ENCODE measurements around the gene FBP2. TPM values are rescaled to one million over a fixed set of nuclear protein-coding genes. Genes with fewer than 3 reads are reported as not detected.

The FBP2 gene
- total RNA-seq, 4 donors from 2014 or later = 0.38 TPM; not detected in 3

DNA sequence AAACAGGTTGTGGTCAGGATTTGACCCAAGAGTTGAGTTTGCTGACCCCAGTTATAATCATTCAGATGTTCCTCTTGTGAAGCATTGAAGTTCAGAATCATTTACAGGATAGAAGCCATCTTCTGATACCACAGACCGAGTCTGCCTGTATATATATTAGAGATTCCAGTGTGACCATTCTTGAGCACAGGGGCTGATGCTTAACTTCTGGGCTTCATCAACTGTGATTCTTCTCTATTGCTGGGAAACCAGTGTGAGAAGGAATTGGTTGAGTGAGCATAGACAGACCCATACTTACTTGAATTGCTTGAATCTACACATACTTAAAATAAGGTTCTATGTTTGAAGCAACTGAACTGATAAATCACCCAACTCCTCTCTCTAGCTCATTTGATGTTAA, 66.7 kb downstream of the FBP2 start:
- Histone ChIP-seq H3K4me3 (no peak overlapping the region), H3K4me1 (no peaks in the 10 kb centered on the region), H3K36me3 (no peaks in the 10 kb centered on the region), H3K27me3 (no peaks in the 10 kb centered on the region), H3K27ac (no peak overlapping the region), H3K9me3 (no peaks in the 10 kb centered on the region)
- no peak for TF ChIP-seq POLR2A (IDR thresholded peaks at IDR 0.05)
- TF ChIP-seq, protein P1, sequence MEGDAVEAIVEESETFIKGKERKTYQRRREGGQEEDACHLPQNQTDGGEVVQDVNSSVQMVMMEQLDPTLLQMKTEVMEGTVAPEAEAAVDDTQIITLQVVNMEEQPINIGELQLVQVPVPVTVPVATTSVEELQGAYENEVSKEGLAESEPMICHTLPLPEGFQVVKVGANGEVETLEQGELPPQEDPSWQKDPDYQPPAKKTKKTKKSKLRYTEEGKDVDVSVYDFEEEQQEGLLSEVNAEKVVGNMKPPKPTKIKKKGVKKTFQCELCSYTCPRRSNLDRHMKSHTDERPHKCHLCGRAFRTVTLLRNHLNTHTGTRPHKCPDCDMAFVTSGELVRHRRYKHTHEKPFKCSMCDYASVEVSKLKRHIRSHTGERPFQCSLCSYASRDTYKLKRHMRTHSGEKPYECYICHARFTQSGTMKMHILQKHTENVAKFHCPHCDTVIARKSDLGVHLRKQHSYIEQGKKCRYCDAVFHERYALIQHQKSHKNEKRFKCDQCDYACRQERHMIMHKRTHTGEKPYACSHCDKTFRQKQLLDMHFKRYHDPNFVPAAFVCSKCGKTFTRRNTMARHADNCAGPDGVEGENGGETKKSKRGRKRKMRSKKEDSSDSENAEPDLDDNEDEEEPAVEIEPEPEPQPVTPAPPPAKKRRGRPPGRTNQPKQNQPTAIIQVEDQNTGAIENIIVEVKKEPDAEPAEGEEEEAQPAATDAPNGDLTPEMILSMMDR (IDR thresholded peaks at IDR 0.05) = no peak
- no peak for DNase-seq
- 44 to 58% methylated on average over 1 of the region's 1 CpG for WGBS, 2 donors
- intact Hi-C loops (cut with DNase I) = no loop called here

DNA sequence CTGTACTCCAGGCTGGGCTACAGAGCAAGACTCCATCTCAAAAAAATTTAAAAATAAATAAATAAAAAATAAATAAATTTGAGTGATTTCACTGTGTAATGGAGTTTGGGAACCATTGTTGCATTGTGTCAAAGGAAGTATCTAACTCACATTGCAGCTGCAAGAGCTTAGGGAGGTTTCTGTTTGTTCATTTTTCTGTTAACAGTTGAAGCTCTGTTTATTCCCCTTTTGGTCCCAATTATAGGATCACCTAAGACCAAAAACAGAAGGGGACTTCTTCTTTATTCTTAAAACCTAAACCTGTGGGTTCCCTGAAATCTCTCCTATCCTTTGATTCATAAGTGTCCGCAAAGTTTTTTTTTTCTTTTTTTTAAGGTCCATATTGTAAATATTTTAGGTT, 67.4 kb downstream of the FBP2 start:
- no peak for TF ChIP-seq POLR2A (IDR thresholded peaks at IDR 0.05)
- TF ChIP-seq, protein P1 (IDR thresholded peaks at IDR 0.05) = no peak
- no peak overlapping the region for H3K4me3 ChIP-seq
- no peaks in the 10 kb centered on the region for H3K9me3 ChIP-seq
- 88 to 100% methylated on average over 1 of the region's 1 CpG for WGBS, 2 donors
- H3K4me1 ChIP-seq = no peaks in the 10 kb centered on the region
- intact Hi-C loops (cut with DNase I) = no loop called here
- DNase-seq = no peak
- H3K36me3 ChIP-seq = no peaks in the 10 kb centered on the region
- no peak overlapping the region for H3K27ac ChIP-seq
- no peaks in the 10 kb centered on the region for H3K27me3 ChIP-seq

DNA sequence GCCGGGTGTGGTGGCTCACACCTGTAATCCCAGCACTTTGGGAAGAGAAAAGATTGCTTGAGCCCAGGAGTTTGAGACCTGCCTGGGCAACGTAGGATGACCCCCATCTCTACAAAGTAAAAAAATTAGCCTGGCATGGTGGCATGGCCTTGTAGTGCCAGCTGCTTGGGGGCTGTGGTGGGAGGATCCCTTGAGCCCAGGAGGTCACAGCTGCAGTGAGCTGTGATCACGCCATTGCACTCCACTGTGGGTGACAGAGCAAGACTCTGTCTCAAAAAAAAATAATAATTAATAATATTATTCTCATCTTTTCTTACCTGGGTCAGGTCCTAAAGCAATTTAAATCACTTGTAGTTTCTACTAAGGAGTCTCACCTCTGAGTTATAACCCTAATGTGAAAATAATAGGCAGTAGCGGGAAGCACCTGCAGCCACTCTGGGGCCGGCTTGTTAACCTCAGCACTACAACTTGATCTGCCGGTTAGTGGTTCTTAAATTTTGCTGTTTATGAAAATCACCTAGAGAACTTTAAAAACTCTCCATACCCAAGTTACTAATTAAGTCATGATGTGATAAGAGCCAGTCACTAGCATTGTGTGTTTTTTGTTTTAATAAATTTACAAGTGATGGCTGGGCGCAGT, 68.1 kb downstream of the FBP2 start:
- H3K4me1 ChIP-seq = no peaks in the 10 kb centered on the region
- no peaks in the 10 kb centered on the region for H3K9me3 ChIP-seq
- no peak overlapping the region for H3K27ac ChIP-seq
- TF ChIP-seq, protein P1 (IDR thresholded peaks at IDR 0.05) = no peak
- no peak for TF ChIP-seq POLR2A (IDR thresholded peaks at IDR 0.05)
- no peak for DNase-seq
- no peaks in the 10 kb centered on the region for H3K27me3 ChIP-seq
- WGBS, 2 donors = 82 to 89% methylated on average over 7 of the region's 7 CpGs
- intact Hi-C loops (cut with DNase I) = no loop called here
- no peaks in the 10 kb centered on the region for H3K36me3 ChIP-seq
- H3K4me3 ChIP-seq = no peak overlapping the region

DNA sequence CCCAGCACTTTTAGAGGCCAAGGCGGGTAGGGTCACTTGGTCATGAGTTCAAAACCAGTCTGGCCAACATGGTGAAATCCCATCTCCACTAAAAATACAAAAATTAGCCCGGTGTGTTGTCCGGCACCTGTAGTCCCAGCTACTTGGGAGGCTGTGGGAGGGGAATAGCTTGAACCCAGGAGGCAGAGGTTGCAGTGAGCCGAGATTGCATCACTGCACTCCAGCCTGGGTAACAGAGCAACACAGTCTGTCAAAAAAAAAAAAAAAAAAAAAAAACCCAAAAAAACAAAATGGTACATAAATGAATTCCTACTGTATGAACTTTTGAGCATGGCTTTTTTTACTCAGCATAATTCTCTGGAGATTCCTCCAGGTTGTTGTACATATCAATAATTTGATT, 76.4 kb downstream of the FBP2 start:
- Histone ChIP-seq H3K36me3 (no peaks in the 10 kb centered on the region), H3K27ac (no peak overlapping the region), H3K4me3 (no peak overlapping the region), H3K27me3 (no peaks in the 10 kb centered on the region), H3K4me1 (no peaks in the 10 kb centered on the region), H3K9me3 (no peaks in the 10 kb centered on the region)
- intact Hi-C loops (cut with DNase I) = no loop called here
- WGBS, 2 donors = 85 to 88% methylated on average over 1 to 4 of the region's 4 CpGs
- TF ChIP-seq, protein P1 (IDR thresholded peaks at IDR 0.05) = no peak
- TF ChIP-seq POLR2A (IDR thresholded peaks at IDR 0.05) = no peak
- DNase-seq = no peak

DNA sequence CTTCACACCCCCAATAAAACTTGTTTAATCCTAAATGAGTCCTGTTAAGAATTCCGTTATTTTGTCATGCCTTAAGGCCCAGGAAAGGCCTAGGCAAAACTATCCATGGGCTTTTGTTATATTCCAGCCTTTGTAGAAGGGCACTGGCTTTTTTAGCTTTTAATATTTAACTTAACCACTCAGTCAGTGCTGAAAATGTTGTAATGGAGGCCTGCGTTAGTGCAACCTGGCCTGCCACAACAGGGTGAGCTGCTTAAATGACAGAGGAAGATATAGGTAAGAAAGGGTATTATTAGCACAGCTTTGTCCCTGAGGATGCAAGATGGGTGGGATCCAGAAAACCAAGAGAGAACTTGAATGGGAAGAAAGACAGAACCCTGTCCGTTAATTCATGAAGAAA, 78.9 kb downstream of the FBP2 start:
- Histone ChIP-seq H3K9me3 (no peaks in the 10 kb centered on the region), H3K4me3 (no peak overlapping the region), H3K27ac (no peak overlapping the region), H3K36me3 (no peaks in the 10 kb centered on the region), H3K27me3 (no peaks in the 10 kb centered on the region), H3K4me1 (no peaks in the 10 kb centered on the region)
- no peak for TF ChIP-seq POLR2A (IDR thresholded peaks at IDR 0.05)
- TF ChIP-seq, protein P1 (IDR thresholded peaks at IDR 0.05) = no peak
- DNase-seq = no peak
- intact Hi-C loops (cut with DNase I) = no loop called here
- WGBS, 2 donors = 82 to 85% methylated on average over 3 of the region's 3 CpGs

Measured in esophagus squamous epithelium (tissue), 5 donors.